ENCODE measurements around the gene SH3D21. TPM values are rescaled to one million over a fixed set of nuclear protein-coding genes. Genes with fewer than 3 reads are reported as not detected.
A peak's percentile ranks its signal among the peaks of the same experiment; 100 is the strongest.

The SH3D21 gene
- total and polyA plus RNA-seq, 10 donors = 1.7 to 9.4 (median 4.0) TPM

DNA sequence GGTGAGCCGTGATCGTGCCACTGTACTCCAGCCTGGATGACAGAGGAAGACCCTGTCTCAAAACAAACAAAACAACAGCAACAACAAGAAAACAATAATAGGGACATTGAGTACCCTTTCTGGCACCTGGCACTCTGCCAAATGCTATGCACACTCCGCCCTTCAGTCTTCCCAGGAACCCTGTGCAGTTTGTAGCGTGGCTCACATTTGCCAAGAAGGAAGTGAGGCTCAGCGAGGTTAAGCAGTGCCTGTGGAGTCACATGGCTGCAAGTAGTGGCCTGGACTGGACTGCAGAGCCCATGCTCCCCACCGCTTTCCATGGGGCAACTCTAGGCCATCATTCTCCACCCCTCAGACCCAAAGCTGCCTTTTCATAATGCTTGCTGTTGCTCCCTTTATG, 22.5 kb downstream of the SH3D21 start:
- WGBS, 5 donors = 50 to 71% (median 53%) methylated on average over 4 to 6 of the region's 6 CpGs
- TF ChIP-seq, protein P1, sequence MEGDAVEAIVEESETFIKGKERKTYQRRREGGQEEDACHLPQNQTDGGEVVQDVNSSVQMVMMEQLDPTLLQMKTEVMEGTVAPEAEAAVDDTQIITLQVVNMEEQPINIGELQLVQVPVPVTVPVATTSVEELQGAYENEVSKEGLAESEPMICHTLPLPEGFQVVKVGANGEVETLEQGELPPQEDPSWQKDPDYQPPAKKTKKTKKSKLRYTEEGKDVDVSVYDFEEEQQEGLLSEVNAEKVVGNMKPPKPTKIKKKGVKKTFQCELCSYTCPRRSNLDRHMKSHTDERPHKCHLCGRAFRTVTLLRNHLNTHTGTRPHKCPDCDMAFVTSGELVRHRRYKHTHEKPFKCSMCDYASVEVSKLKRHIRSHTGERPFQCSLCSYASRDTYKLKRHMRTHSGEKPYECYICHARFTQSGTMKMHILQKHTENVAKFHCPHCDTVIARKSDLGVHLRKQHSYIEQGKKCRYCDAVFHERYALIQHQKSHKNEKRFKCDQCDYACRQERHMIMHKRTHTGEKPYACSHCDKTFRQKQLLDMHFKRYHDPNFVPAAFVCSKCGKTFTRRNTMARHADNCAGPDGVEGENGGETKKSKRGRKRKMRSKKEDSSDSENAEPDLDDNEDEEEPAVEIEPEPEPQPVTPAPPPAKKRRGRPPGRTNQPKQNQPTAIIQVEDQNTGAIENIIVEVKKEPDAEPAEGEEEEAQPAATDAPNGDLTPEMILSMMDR (IDR thresholded peaks at IDR 0.05 in 8 of 11, conservative IDR thresholded peaks at IDR 0.05 in 3 of 11) = no peak
- TF ChIP-seq POLR2A (IDR thresholded peaks at IDR 0.05) (no peak), POLR2AphosphoS5 (IDR thresholded peaks at IDR 0.05) (peak in 2 of 3 donors; percentile 57 to 62)
- peaks cover 13 to 53% (median 29%) of the 10 kb centered on the region in 6 donors for H3K4me1 ChIP-seq
- intact Hi-C loops (cut with DNase I; ENCODE audit: low total_unique reads) = no loop called here
- H3K27me3 ChIP-seq (replicated peaks in 1 of 7) = peaks cover 0 to 25% (median 0%) of the 10 kb centered on the region in 7 donors
- no peaks in the 10 kb centered on the region for H3K9me3 ChIP-seq
- peak overlapping the region in 5 of 8 donors; percentile 1 to 43 (median 20) for H3K27ac ChIP-seq
- DNase-seq = no peak
- H3K36me3 ChIP-seq = no peaks in the 10 kb centered on the region
- H3K4me3 ChIP-seq = no peak overlapping the region

- no peak for DNase-seq
- Histone ChIP-seq H3K4me1 (peaks cover 7 to 42% (median 18%) of the 10 kb centered on the region in 6 donors), H3K27me3 (replicated peaks in 1 of 7) (peaks cover 0 to 15% (median 0%) of the 10 kb centered on the region in 7 donors), H3K4me3 (no peak overlapping the region), H3K36me3 (no peaks in the 10 kb centered on the region), H3K9me3 (no peaks in the 10 kb centered on the region), H3K27ac (no peak overlapping the region)
- WGBS, 5 donors = 84 to 98% (median 92%) methylated on average over 9 of the region's 9 CpGs
- TF ChIP-seq, protein P1 (IDR thresholded peaks at IDR 0.05 in 8 of 11, conservative IDR thresholded peaks at IDR 0.05 in 3 of 11) = no peak
- TF ChIP-seq POLR2A (IDR thresholded peaks at IDR 0.05) (no peak), POLR2AphosphoS5 (IDR thresholded peaks at IDR 0.05) (no peak)
- intact Hi-C loops (cut with DNase I; ENCODE audit: low total_unique reads) = no loop called here
Measured at GRCh38 chr1:36329817-36330216, 23.6 kb downstream of the SH3D21 start.

DNA sequence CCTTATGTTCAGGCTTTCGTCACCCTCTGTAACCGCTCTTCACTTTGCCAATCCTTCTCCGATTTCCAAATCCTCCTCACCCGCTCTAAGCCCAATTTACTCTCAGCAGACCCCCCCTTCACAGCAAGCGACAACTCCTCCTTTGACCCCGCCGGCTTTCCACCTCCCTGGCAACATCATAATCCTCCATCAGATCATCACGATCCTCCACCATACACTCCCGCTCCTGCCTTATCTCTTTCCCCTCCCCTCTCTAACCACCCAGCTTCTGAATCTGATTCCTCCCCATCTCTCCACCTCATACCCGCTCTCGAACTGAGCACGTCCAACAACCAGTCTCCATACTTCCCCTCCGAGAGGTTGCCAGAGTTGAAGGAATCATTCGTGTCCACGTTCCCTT, 24.8 kb downstream of the SH3D21 start:
- WGBS, 5 donors = 89 to 95% (median 92%) methylated on average over 15 of the region's 15 CpGs

GRCh38 chr1:36337830-36338229, 31.7 kb downstream of the SH3D21 start:
- TF ChIP-seq, protein P1 (IDR thresholded peaks at IDR 0.05 in 8 of 11, conservative IDR thresholded peaks at IDR 0.05 in 3 of 11) = no peak
- TF ChIP-seq POLR2AphosphoS5 (IDR thresholded peaks at IDR 0.05) (no peak), POLR2A (IDR thresholded peaks at IDR 0.05) (no peak)
- no peaks in the 10 kb centered on the region for H3K27me3 ChIP-seq (replicated peaks in 1 of 7)
- DNase-seq = no peak
- 68 to 84% (median 76%) methylated on average over 6 of the region's 6 CpGs for WGBS, 5 donors
- no peak overlapping the region for H3K4me3 ChIP-seq
- peaks cover 3 to 43% (median 23%) of the 10 kb centered on the region in 6 donors for H3K36me3 ChIP-seq
- intact Hi-C loops (cut with DNase I; ENCODE audit: low total_unique reads) = no loop called here
- H3K9me3 ChIP-seq = no peaks in the 10 kb centered on the region
- H3K27ac ChIP-seq = peak overlapping the region in 3 of 8 donors; percentile 1 to 65 (median 6)
- peaks cover 21 to 56% (median 44%) of the 10 kb centered on the region in 6 donors for H3K4me1 ChIP-seq

More for the DNA sequence above, 24.8 kb downstream of the SH3D21 start:
- TF ChIP-seq POLR2AphosphoS5 (IDR thresholded peaks at IDR 0.05) = no peak
- TF ChIP-seq, protein P1 (IDR thresholded peaks at IDR 0.05 in 8 of 11, conservative IDR thresholded peaks at IDR 0.05 in 3 of 11) = no peak
- no peak for TF ChIP-seq POLR2A (IDR thresholded peaks at IDR 0.05)
- intact Hi-C loops (cut with DNase I; ENCODE audit: low total_unique reads) = no loop called here
- no peaks in the 10 kb centered on the region for H3K9me3 ChIP-seq
- no peaks in the 10 kb centered on the region for H3K36me3 ChIP-seq
- no peak overlapping the region for H3K27ac ChIP-seq
- no peak for DNase-seq
- H3K4me3 ChIP-seq = no peak overlapping the region
- H3K27me3 ChIP-seq (replicated peaks in 1 of 7) = peaks cover 0 to 7% (median 0%) of the 10 kb centered on the region in 7 donors
- H3K4me1 ChIP-seq = peaks cover 5 to 31% (median 13%) of the 10 kb centered on the region in 6 donors

Measured in spleen (tissue), 11 donors.